Common myeloid progenitor, CD34-positive (primary cell): Measurements from ENCODE around the gene ZNF777.

Source experiments
- CTCF ChIA-PET: fragments of 350-600 bp; sonication (Branson Sonifier 250); formaldehyde crosslinking; loops from one replicate; lab custom pipeline; 2021; ENCODE audit warnings: antibody characterized with exemption; lab: Charles Lee
- POLR2A ChIA-PET: fragments of 350-600 bp; sonication (Branson Sonifier 250); formaldehyde crosslinking; loops from one replicate; lab custom pipeline; 2021; ENCODE audit warnings: antibody characterized with exemption; lab: Charles Lee
- DNase-seq, 3 donors: peaks; one replicate each; pipeline versions ENCODE4 v3.0.0 to v3.0.0-alpha.2; 2013
- H3K27ac ChIP-seq, 2 experiments: 1 replicate in 1 of 2; 2 replicates in 1 of 2; pipeline ENCODE4 v1.7.0; 2013; ENCODE audit warnings: inconsistent platforms in 2 of 2, low read length in 2 of 2, mild to moderate bottlenecking in 2 of 2, low read depth in 1 of 2, moderate library complexity in 1 of 2; ENCODE audit not compliant: severe bottlenecking in 2 of 2, insufficient read depth in 1 of 2, poor library complexity in 1 of 2
- H3K27me3 ChIP-seq, 5 experiments: replicated peaks in 2 of 5; 1 replicate in 3 of 5; 2 replicates in 2 of 5; pipeline versions ENCODE4 v1.6.1 to v1.7.0; 2013; ENCODE audit warnings: low read length in 4 of 5, mild to moderate bottlenecking in 2 of 5, moderate library complexity in 2 of 5, inconsistent platforms in 1 of 5; ENCODE audit not compliant: insufficient read depth in 5 of 5, control insufficient read depth in 4 of 5
- H3K36me3 ChIP-seq, 4 experiments: 1 replicate in 2 of 4; 2 replicates in 2 of 4; pipeline versions ENCODE4 v1.6.1 to v1.7.0; 2013; ENCODE audit warnings: low read length in 3 of 4, control low read depth in 1 of 4, mild to moderate bottlenecking in 1 of 4; ENCODE audit not compliant: control insufficient read depth in 4 of 4, insufficient read depth in 4 of 4
- H3K4me1 ChIP-seq, 4 experiments: 1 replicate in 3 of 4; 2 replicates in 1 of 4; pipeline versions ENCODE4 v1.6.1 to v1.7.1; 2013; ENCODE audit warnings: low read length in 3 of 4, mild to moderate bottlenecking in 3 of 4, control low read depth in 1 of 4, inconsistent platforms in 1 of 4, moderate library complexity in 1 of 4; ENCODE audit not compliant: control insufficient read depth in 4 of 4, insufficient read depth in 4 of 4; ENCODE audit errors: control extremely low read depth in 1 of 4
- H3K4me3 ChIP-seq, 7 experiments: 1 replicate in 4 of 7; 2 replicates in 3 of 7; pipeline versions ENCODE4 v1.5.1 to v1.7.0; 2013; ENCODE audit warnings: mild to moderate bottlenecking in 7 of 7, low read length in 6 of 7, moderate library complexity in 6 of 7, inconsistent platforms in 2 of 7, low read depth in 2 of 7, control low read depth in 1 of 7; ENCODE audit not compliant: insufficient read depth in 4 of 7, control insufficient read depth in 1 of 7; ENCODE audit errors: extremely low read depth in 1 of 7
- H3K9me3 ChIP-seq, 5 experiments: 1 replicate in 4 of 5; 2 replicates in 1 of 5; pipeline versions ENCODE4 v1.6.1 to v1.7.1; 2013; ENCODE audit warnings: low read length in 4 of 5, mild to moderate bottlenecking in 2 of 5, inconsistent platforms in 1 of 5, low read depth in 1 of 5, moderate library complexity in 1 of 5; ENCODE audit not compliant: control insufficient read depth in 4 of 5, insufficient read depth in 2 of 5; ENCODE audit errors: control extremely low read depth in 1 of 5
- WGBS: methylation state at CpG from one replicate; pipeline ENCODE4 v1.1.5; 2013; ENCODE audit not compliant: insufficient coverage; 5-methylcytosine and 5-hydroxymethylcytosine counted together

The ZNF777 gene

GRCh38 chr7:149469806-149470205, 8.9 kb upstream of the ZNF777 start:
- H3K4me3 ChIP-seq: no peak overlapping the region
- peaks cover 0 to 16% (median 0%) of the 10 kb centered on the region in 5 experiments for H3K9me3 ChIP-seq
- H3K27ac ChIP-seq: no peak overlapping the region
- DNase-seq: no peak
- ChIA-PET CTCF (no interaction called here), POLR2A (no interaction called here)
- peaks cover 9 to 32% (median 28%) of the 10 kb centered on the region in 4 experiments for H3K36me3 ChIP-seq
- H3K27me3 ChIP-seq: no peaks in the 10 kb centered on the region
- WGBS: 94% methylated on average over 5 of the region's 8 CpGs
- H3K4me1 ChIP-seq: no peaks in the 10 kb centered on the region

DNA sequence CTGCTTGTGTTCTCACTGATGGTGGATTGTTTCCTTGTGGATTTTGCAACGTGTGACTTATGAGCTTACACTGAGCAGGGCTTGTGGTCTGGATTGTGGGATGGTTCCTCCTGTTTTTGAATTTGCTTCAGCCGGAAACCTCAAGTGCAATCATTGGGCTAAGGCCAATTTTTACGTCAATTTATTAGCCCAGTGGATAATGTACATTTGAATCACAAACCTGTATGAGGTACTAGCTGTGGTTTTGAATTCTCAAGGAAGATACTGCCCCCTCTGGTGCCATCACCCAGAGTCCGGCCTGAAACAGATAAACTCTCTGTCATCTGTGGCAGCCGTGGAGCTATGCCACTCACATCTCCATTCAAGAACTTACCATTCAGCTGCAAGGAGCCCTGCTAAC, 7.3 kb upstream of the ZNF777 start:
- H3K36me3 ChIP-seq: peaks cover 5 to 17% (median 12%) of the 10 kb centered on the region in 4 experiments
- POLR2A ChIA-PET: no interaction called here
- no peak for DNase-seq
- peaks cover 0 to 16% (median 0%) of the 10 kb centered on the region in 5 experiments for H3K9me3 ChIP-seq
- 91% methylated on average over 5 of the region's 5 CpGs for WGBS
- H3K4me3 ChIP-seq: no peak overlapping the region
- H3K27ac ChIP-seq: no peak overlapping the region
- no peaks in the 10 kb centered on the region for H3K27me3 ChIP-seq
- H3K4me1 ChIP-seq: no peaks in the 10 kb centered on the region
- CTCF ChIA-PET: no interaction called here

DNA sequence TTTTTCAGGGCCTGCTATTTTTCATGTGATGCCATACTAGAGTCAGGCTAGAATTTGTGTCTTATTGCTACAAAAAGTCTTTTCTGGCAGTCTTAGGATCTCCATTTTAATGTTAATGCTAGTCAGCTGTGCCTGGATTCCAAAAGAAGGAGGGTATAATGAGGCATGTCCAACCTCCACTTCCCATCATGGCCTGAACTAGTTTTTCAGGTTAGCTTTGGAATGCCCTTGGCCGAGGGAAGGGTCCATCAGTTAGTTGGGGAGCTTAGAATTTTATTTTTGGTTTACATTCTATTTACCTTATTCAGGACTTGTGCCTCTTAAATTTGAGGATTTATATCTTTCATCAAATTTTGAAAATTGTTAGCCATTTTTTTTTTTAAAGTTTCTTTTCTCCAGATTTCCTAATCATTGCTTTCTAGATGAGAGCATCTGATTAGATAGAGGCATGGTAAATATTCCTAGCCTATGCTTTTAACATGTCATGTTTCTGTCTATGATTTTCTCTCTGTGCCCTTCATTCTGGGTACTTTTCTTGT, 6.5 kb upstream of the ZNF777 start:
- DNase-seq: no peak
- Histone ChIP-seq H3K4me3 (no peak overlapping the region), H3K27ac (no peak overlapping the region), H3K9me3 (peaks cover 0 to 16% (median 0%) of the 10 kb centered on the region in 5 experiments), H3K36me3 (peaks cover 2 to 10% (median 8%) of the 10 kb centered on the region in 4 experiments), H3K4me1 (no peaks in the 10 kb centered on the region), H3K27me3 (no peaks in the 10 kb centered on the region)
- whole genome bisulfite sequencing: no CpG with 5 or more reads among the region's 1 CpG
- ChIA-PET CTCF (interaction anchor here (0.6 to 1.4 kb wide), 3 partner anchors 8 to 13 kb away, joined by 3 to 4 read pairs (median 4); no protein-coding TSS in a partner anchor), POLR2A (interaction anchor here (0.7 kb wide), 1 partner anchor 145 kb away, joined by 4 read pairs; no protein-coding TSS in a partner anchor)

- CTCF ChIA-PET: interaction anchor here (1.4 kb wide), 1 partner anchor 9 kb away, joined by 4 read pairs; no protein-coding TSS in a partner anchor
These were observed 5.5 kb upstream of the ZNF777 start for GRCh38 chr7:149466364-149466763.

DNA sequence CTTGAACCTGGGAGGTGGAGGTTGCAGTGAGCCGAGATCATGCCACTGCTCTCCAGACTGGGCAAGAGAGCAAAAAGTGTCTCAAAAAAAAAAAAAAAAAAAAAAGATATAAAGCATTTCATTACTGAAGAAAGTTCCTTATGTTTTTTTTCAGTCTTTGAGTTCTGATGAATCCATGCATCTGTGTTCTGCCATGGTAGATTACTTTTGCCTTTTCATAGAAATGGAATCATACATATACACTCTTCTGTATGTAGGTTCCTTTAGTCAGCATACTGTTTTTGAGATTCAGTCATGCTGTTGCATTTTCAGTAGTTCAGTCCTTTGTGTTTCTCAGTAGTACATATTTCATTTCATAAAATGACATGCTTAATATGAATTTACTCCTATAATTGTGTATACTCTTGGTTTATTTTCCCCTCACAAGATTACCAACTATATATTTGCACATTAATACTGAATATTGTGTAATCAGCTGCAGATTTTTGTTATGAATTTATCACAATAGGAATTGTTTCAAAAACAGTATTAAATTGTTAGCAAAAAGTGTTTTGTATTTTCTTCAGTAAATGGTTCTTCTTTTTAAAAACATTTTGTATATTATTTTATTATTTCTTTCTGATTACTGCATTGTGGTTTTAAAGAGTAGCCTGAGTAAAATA, 2.8 kb upstream of the ZNF777 start:
- no peak overlapping the region for H3K27ac ChIP-seq
- H3K9me3 ChIP-seq: peaks cover 0 to 16% (median 0%) of the 10 kb centered on the region in 5 experiments
- H3K4me3 ChIP-seq: no peak overlapping the region
- CTCF ChIA-PET: no interaction called here
- no CpG with 5 or more reads among the region's 1 CpG for WGBS
- no peak for DNase-seq
- POLR2A ChIA-PET: no interaction called here
- H3K4me1 ChIP-seq: peaks cover 5 to 15% (median 14%) of the 10 kb centered on the region in 4 experiments
- H3K27me3 ChIP-seq: no peaks in the 10 kb centered on the region
- H3K36me3 ChIP-seq: no peaks in the 10 kb centered on the region

More at GRCh38 chr7:149466364-149466763, 5.5 kb upstream of the ZNF777 start:
- Histone ChIP-seq H3K27me3 (no peaks in the 10 kb centered on the region), H3K4me1 (peaks cover 0 to under 1% (median 0%) of the 10 kb centered on the region in 4 experiments), H3K4me3 (no peak overlapping the region), H3K36me3 (peaks cover 0 to 5% (median 4%) of the 10 kb centered on the region in 4 experiments), H3K9me3 (peaks cover 0 to 16% (median 0%) of the 10 kb centered on the region in 5 experiments), H3K27ac (no peak overlapping the region)
- POLR2A ChIA-PET: no interaction called here
- no peak for DNase-seq

GRCh38 chr7:149462101-149462520, 1.2 kb upstream of the ZNF777 start:
- no peaks in the 10 kb centered on the region for H3K36me3 ChIP-seq
- peaks cover 0 to 13% (median 0%) of the 10 kb centered on the region in 5 experiments for H3K9me3 ChIP-seq
- ChIA-PET POLR2A (no interaction called here), CTCF (no interaction called here)
- H3K4me3 ChIP-seq: no peak overlapping the region
- no peaks in the 10 kb centered on the region for H3K27me3 ChIP-seq
- H3K27ac ChIP-seq: no peak overlapping the region
- 92% methylated on average over 8 of the region's 9 CpGs for WGBS
- DNase-seq: peak in 1 of 3 donors; percentile 10
- peaks cover 5 to 22% (median 17%) of the 10 kb centered on the region in 4 experiments for H3K4me1 ChIP-seq
